SJCRH30 (cell line): ENCODE results near the gene FOXK2. TPM values are rescaled to one million over a fixed set of nuclear protein-coding genes. Genes with fewer than 3 reads are reported as not detected.
"Not testable (repeated sequence)": the region's sequence is repeated elsewhere in the genome, so short reads cannot be mapped to it uniquely, and the experiment has no call there.

Source experiments
- DNase-seq, 2 experiments: peaks; one replicate each; pipeline ENCODE4 v3.0.0-alpha.2; 2015 to 2020
- H3K27ac ChIP-seq: fragments of 250-450 bp; sonication (Bioruptor Pico); 2 replicates; pipeline ENCODE4 v1.5.1; 2020; ENCODE audit warnings: mild to moderate bottlenecking, moderate library complexity
- H3K27me3 ChIP-seq: fragments of 250-450 bp; sonication (Bioruptor Pico); 2 replicates; pipeline ENCODE4 v1.5.1; 2020; ENCODE audit warnings: mild to moderate bottlenecking, moderate library complexity
- H3K36me3 ChIP-seq: fragments of 250-450 bp; sonication (Bioruptor Pico); 2 replicates; pipeline ENCODE4 v1.5.1; 2020; ENCODE audit warnings: mild to moderate bottlenecking, moderate library complexity
- H3K4me1 ChIP-seq: fragments of 250-450 bp; sonication (Bioruptor Pico); 2 replicates; pipeline ENCODE4 v1.5.1; 2020; ENCODE audit warnings: mild to moderate bottlenecking, moderate library complexity
- H3K4me3 ChIP-seq: fragments of 250-450 bp; sonication (Bioruptor Pico); 2 replicates; pipeline ENCODE4 v1.5.1; 2020; ENCODE audit warnings: mild to moderate bottlenecking, moderate library complexity
- H3K9me3 ChIP-seq: fragments of 250-450 bp; sonication (Bioruptor Pico); replicated peaks from 2 replicates; pipeline ENCODE4 v1.5.1; 2020; ENCODE audit warnings: mild to moderate bottlenecking, moderate library complexity
- total RNA-seq: library from RNA; depleted of rRNA; stranded (reverse); fragments of >200 nt; shearing (Covaris generic); gene quantifications from 2 replicates; pipeline ENCODE4 v1.2.3, GENCODE V29; 2014

The FOXK2 gene
- total RNA-seq, 1 experiment from 2014 or later, result 95.0 TPM

GRCh38 chr17:82536512-82537201 lies 17.1 kb downstream of the FOXK2 start:
- H3K4me1 ChIP-seq, result peaks cover 4% of the 10 kb centered on the region; the same call in 1 of the 2 replicates
- no peak overlapping the region for H3K27ac ChIP-seq
- H3K4me3 ChIP-seq, result no peak overlapping the region
- H3K36me3 ChIP-seq, result 0 out of 2 replicates have a peak, but pooled peaks cover 3% of the 10 kb centered on the region
- DNase-seq, result no peak
- no peaks in the 10 kb centered on the region for H3K27me3 ChIP-seq
- H3K9me3 ChIP-seq, result no peaks in the 10 kb centered on the region

DNA sequence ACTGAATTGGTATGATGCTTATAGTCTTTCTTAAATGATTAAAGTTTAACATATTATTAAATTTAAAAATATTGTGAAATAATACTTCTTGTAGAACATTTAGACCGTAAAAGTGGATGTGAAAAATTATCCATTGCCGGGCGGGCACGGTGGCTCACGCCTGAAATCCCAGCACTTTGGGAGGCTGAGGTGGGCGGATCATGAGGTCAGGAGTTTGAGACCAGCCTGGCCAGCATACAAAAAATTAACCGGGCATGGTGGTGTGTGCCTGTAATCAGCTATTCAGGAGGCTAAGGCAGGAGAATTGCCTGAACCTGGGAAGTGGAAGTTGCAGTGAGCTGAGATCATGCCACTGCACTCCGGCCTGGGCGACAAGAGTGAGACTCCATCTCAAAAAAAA lies 17.7 kb downstream of the FOXK2 start:
- not testable (repeated sequence) for H3K27me3 ChIP-seq, H3K4me1 ChIP-seq, H3K9me3 ChIP-seq, H3K36me3 ChIP-seq, H3K27ac ChIP-seq, DNase-seq, H3K4me3 ChIP-seq

DNA sequence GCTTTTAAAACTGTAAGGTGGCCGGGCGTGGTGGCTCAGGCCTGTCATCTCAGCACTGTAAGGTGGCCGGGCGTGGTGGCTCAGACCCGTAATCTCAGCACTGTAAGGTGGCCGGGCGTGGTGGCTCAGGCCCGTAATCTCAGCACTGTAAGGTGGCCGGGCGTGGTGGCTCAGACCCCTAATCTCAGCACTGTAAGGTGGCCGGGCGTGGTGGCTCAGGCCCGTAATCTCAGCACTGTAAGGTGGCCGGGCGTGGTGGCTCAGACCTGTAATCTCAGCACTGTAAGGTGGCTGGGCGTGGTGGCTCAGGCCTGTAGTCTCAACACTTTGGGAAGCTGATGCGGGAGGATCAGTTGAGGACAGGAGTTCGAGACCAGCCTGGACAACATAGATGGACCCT lies 19.5 kb downstream of the FOXK2 start:
- H3K27me3 ChIP-seq, result not testable (repeated sequence)

GRCh38 chr17:82542439-82542838 lies 22.9 kb downstream of the FOXK2 start:
- Histone ChIP-seq H3K27me3 (no peaks in the 10 kb centered on the region), H3K4me3 (no peak overlapping the region), H3K4me1 (peaks cover 19% of the 10 kb centered on the region), H3K36me3 (no peaks in the 10 kb centered on the region; the same call in 1 of the 2 replicates), H3K27ac (no peak overlapping the region), H3K9me3 (no peaks in the 10 kb centered on the region)
- no peak for DNase-seq

More for the DNA sequence above, 19.5 kb downstream of the FOXK2 start:
- not testable (repeated sequence) for H3K36me3 ChIP-seq, H3K9me3 ChIP-seq, DNase-seq, H3K27ac ChIP-seq, H3K4me3 ChIP-seq
- peaks cover 13% of the 10 kb centered on the region for H3K4me1 ChIP-seq

- no peaks in the 10 kb centered on the region for H3K27me3 ChIP-seq
- no peaks in the 10 kb centered on the region for H3K9me3 ChIP-seq
- H3K4me1 ChIP-seq, result peaks cover 28% of the 10 kb centered on the region
- H3K36me3 ChIP-seq, result peaks cover 2% of the 10 kb centered on the region; the same call in 1 of the 2 replicates
- peak overlapping the region; percentile 9; the same call in 1 of the 2 replicates for H3K4me3 ChIP-seq
- DNase-seq, result peak; percentile 71 to 76
- H3K27ac ChIP-seq, result peak overlapping the region; percentile 1; the same call in 1 of the 2 replicates
These were observed 25.0 kb downstream of the FOXK2 start for GRCh38 chr17:82544431-82545070.

- peak overlapping the region; percentile 9; the same call in 1 of the 2 replicates for H3K4me3 ChIP-seq
- H3K4me1 ChIP-seq, result peaks cover 28% of the 10 kb centered on the region
- peaks cover 2% of the 10 kb centered on the region; the same call in 1 of the 2 replicates for H3K36me3 ChIP-seq
- H3K27ac ChIP-seq, result peak overlapping the region; percentile 1; the same call in 1 of the 2 replicates
- DNase-seq, result peak; percentile 73 to 75
- H3K9me3 ChIP-seq, result no peaks in the 10 kb centered on the region
- no peaks in the 10 kb centered on the region for H3K27me3 ChIP-seq
These were observed 25.5 kb downstream of the FOXK2 start for GRCh38 chr17:82545071-82545462.

DNA sequence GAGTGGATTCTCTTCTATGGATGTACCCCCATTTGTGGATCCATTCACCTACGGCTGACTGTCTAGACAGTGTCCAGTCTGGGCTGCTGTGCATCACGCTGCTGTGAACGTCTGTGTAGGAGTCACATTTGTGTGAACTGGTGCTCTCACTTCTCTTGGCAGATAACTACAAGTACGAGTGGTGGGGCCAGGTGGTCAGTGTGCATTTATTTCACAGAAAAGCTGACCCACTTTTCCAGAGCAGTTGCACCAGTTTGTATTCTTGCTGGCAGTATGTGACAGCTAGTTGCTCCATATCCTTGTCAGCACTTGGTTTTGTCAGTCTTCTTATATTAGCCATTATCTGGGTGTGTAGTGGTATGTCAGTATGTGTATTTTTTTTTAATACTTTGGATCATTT lies 28.4 kb downstream of the FOXK2 start:
- Histone ChIP-seq H3K9me3 (no peaks in the 10 kb centered on the region), H3K4me3 (no peak overlapping the region), H3K27ac (no peak overlapping the region), H3K4me1 (peaks cover 27% of the 10 kb centered on the region), H3K36me3 (peaks cover 2% of the 10 kb centered on the region; the same call in 1 of the 2 replicates), H3K27me3 (no peaks in the 10 kb centered on the region)
- no peak for DNase-seq

- DNase-seq, result peak in 1 of 2 experiments; percentile 47
- Histone ChIP-seq H3K27me3 (no peaks in the 10 kb centered on the region), H3K9me3 (no peaks in the 10 kb centered on the region), H3K36me3 (peaks cover 2% of the 10 kb centered on the region; the same call in 1 of the 2 replicates), H3K4me3 (no peak overlapping the region), H3K4me1 (peaks cover 21% of the 10 kb centered on the region), H3K27ac (no peak overlapping the region)
These were observed 29.3 kb downstream of the FOXK2 start for GRCh38 chr17:82548681-82549303.

- H3K36me3 ChIP-seq, result peaks cover 2% of the 10 kb centered on the region; the same call in 1 of the 2 replicates
- no peak overlapping the region for H3K27ac ChIP-seq
- peak; percentile 84 to 88 for DNase-seq
- H3K27me3 ChIP-seq, result no peaks in the 10 kb centered on the region
- H3K9me3 ChIP-seq, result no peaks in the 10 kb centered on the region
- H3K4me3 ChIP-seq, result no peak overlapping the region
- H3K4me1 ChIP-seq, result peaks cover 14% of the 10 kb centered on the region
These were observed 32.4 kb downstream of the FOXK2 start for GRCh38 chr17:82551779-82552457.

DNA sequence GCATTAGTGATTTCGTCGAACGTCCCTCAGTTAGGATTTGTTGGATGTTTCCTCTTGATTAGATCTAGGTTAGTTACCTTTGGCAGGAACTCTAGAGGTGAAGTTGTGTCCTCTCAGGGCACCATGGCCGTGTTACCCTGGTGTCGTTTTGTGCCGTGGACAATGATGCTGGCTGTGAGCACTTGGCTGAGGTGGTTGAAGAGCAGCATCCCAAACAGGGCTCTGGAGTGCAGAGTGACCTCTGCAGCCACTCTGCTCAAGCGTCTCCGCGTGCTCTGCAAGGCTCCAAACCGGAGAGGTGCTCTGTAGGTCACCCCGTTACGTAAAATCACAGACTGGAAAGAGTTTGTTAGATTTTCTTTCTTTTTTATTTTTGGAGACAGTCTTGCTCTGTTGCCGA lies 33.0 kb downstream of the FOXK2 start:
- H3K27ac ChIP-seq, result no peak overlapping the region
- H3K36me3 ChIP-seq, result peaks cover 3% of the 10 kb centered on the region; the same call in 1 of the 2 replicates
- H3K27me3 ChIP-seq, result no peaks in the 10 kb centered on the region
- H3K9me3 ChIP-seq, result no peaks in the 10 kb centered on the region
- H3K4me1 ChIP-seq, result peaks cover 14% of the 10 kb centered on the region
- DNase-seq, result no peak
- no peak overlapping the region for H3K4me3 ChIP-seq

DNA sequence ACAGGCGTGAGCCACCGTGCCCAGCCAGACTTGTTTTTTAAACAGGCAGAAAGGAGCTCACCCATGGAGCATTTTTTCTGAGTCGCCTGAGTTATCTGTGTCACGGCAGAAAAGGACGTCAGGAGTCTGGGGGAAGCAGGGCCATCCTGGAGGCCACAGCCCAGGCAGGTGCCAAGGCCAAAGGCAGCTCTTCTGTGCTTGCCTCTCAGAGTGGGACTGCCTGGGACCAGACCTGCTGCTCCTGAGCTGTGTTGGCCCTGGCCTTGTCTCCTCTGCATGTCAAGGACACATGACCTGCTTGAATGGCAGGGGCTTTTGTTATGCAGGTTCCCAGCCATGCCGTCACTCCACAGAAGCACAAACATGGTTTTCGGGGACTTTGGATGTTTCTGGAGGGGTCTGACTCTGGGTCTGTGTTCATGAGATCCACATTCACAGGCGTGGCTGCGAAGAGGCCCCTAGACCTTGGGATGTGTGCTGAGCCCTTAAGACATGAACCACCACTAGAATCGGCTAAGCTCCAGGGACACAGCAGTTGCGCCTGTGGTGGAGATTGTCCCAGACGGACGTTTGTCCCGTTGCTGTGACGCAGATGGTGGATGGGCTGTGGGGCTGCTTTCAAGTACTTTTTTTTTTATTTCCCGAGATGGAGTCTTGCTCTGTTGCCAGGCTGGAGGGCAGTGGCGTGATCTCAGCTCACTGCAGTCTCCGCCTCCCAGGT lies 33.8 kb downstream of the FOXK2 start:
- Histone ChIP-seq H3K4me3 (no peak overlapping the region), H3K9me3 (no peaks in the 10 kb centered on the region), H3K27ac (no peak overlapping the region), H3K4me1 (peaks cover 11% of the 10 kb centered on the region), H3K27me3 (no peaks in the 10 kb centered on the region), H3K36me3 (peaks cover 6% of the 10 kb centered on the region; the same call in 1 of the 2 replicates)
- no peak for DNase-seq

- not testable (repeated sequence) for H3K36me3 ChIP-seq, H3K4me3 ChIP-seq, H3K9me3 ChIP-seq, H3K27ac ChIP-seq, DNase-seq, H3K27me3 ChIP-seq
- peaks cover 21% of the 10 kb centered on the region for H3K4me1 ChIP-seq
These were observed 38.0 kb downstream of the FOXK2 start for GRCh38 chr17:82557510-82557909.

- DNase-seq, result peak; percentile 59 to 81
- Histone ChIP-seq H3K9me3 (no peaks in the 10 kb centered on the region), H3K36me3 (peaks cover 6% of the 10 kb centered on the region; the same call in 1 of the 2 replicates), H3K4me1 (peaks cover 21% of the 10 kb centered on the region), H3K27me3 (no peaks in the 10 kb centered on the region), H3K4me3 (no peak overlapping the region), H3K27ac (no peak overlapping the region)
These were observed 40.2 kb downstream of the FOXK2 start for GRCh38 chr17:82559566-82560251.
